NCI-H748 treated with DMSO at 0.1 percent for 48 hours (cell line): ENCODE results near the gene ZBTB46.

Experiments used
- DNase-seq: peaks from one replicate; lab custom pipeline; 2025; lab: John Stamatoyannopoulos, UW

The ZBTB46 gene

DNA sequence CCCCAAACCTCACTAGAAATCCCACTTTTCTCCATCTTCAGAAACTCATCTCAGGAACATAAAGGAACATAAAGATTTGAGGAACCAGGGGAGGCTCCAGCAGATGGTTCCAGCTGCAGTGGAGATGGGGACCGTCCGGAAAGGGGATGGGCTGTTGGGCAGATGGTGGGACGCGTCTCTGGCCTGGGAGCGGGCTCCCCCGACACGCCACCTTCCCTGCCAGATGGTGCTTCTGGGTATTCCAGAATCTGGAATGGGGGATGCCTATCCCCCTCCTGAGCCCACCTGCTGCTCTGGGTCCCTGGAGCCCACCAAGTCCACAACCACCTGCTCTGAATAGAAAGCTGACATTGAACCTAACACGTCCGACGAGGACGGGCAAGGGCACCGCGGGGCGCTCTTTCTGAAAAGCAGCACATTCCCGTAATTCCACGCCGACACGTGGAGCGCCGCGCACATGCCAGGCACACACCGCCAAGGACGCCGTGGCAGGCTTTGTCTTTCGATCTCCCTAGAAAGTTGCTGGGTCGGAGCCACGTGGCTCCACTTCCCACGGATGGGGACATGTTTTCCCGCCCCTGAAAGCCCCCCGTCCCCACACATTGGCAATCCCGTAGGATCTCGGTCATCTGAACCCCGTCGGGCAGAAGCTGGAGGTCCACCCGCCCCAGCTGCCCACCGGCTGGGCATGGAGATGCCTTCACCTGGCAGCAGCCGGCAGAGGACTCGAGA is 64.2 kb downstream of the ZBTB46 start:
- no peak for DNase-seq

DNA sequence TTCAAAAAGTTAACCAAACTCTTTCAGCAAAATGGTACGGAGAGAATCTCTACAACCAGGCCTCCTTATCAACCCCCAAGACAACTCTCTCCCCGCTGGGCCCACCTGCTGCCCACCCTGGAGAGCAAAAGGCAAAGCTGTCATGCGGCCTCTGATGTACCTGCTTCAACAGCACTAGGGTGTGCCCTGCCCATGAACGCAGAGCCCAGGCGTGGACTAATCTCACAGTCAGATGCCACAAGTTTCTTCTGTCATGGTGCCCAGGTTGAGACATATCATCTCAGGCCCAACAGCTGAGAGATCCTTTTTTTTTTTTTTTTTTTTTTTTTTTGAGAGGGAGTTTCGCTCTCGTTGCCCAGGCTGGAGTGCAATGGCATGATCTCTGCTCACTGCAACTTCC is 65.2 kb downstream of the ZBTB46 start:
- DNase-seq, result no peak

DNA sequence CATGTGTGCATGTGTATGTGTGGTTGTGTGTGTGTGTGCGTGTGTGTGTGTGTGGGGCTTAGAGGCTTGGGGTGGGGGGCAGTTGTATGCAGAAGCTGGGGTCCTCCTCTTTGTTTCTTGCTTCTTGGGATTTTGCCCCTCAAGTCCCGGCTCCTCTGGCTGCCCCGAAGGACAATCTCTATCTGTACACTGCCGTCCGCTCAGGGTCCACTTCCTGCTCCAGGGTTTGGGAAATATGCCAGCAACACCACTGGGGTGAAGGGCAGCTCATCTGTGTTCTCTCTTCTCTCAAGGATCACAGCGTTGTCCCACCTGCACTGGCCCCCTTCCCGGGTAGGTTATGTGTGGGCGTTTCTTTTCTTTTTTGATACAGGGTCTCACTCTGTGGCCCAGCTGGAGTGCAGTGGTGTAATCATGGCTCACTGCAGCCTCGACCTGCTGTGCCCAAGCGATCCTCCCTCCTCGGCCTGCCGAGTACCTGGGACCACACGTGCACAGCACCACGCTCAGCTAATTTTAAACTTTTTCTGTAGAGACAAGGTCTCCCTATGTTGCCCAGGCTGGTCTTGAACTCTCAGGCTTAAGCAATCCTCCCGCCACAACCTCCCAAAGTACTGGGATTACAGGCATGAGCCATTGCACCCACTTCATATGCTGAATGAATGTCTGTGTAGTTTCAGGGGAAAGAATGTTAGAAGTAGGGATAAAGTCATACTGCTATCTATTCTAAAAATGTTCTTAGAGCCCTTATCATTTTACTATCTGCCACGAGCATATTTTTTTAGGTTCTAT is 65.8 kb downstream of the ZBTB46 start:
- no peak for DNase-seq

DNA sequence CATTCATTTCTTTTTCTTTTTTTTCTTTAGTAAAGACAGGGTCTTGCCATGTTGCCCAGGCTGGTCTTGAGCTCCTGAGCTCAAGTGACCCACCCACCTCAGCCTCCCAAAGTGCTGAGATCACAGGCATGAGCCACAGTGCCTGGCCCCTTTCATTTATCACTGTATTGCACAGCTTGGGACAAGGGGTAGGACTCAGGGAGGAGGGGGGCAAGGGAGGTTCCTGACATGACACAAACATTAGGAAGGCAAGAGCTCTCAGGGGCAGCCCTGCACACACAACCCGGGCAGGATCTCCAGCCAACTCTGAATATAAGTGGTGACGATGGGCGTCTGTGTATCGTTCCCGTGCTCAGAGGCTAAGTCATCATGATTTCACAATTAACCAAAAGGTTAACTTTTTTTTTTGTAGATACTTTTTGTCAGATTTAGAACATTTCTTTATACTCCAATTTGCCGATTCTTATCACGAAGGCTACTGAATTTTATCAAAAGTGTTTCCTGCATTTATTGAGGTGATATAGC is 71.6 kb downstream of the ZBTB46 start:
- DNase-seq, result no peak

DNA sequence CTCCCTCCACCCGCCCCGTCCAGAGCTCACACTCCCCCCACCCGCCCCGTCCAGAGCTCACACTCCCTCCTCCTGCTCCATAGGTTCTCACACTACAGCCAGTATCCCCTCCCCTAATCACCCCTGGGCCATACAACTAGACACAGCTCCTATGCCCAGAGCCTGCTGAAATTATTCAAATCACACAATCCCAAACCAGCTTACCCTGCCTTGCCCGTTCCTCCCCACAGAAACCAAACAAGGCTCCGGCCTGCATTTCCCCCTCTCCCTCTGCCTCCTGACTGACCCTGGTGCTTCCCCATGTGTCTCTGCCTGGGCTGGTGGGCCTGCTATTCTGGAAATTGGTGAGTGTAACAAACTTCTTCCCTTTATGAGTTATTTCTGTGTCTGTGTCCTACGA is 72.9 kb downstream of the ZBTB46 start:
- DNase-seq, result no peak

DNA sequence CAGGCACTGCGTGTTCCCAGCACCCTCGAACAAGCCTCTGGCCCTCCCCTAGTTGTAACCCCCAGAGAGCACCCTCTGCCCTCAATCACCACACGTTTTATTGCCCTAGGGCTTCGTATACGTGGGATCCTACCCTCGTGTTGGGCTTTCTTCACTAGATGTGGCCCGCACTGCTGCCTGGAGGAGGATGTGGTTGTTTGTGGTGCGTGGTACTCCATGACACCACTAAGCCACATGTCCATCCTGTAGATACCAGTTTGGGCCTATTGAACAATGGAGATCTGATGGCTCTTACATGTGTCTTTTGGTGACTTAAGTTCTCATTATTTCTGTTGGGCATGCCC is 74.4 kb downstream of the ZBTB46 start:
- no peak for DNase-seq

DNA sequence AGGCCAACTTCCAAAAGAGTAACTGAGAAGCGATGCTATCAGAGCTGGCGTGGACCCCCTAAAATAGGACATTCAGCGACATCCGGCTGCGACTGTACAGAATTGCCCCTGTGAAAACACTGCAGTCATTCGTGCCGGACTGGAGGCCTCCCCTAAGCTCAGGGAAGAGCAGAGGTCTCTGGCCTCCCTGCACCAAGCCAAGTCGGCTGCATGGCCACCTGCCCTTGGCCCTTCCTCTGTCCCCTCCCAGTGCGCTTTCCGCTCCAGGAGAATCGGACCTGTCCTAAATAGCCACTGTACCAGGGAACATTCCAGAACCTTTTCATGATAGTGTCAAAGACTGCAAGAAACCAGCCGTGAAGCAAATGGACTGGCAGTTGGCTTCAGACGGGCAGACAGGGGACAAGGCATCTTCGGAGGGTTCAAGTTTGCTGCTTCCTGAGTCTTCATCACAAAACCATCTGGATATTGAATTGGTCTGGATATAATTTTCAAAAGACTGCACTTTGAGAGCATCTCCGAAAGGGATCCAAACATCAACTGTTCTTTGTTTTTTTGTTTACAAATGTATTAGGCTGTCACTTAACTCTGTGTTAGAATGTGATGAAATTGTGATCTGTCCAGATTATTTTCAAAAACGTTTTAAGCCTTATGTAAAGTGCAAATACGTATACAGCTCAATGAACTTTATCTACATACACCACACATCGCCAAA is 75.0 kb downstream of the ZBTB46 start:
- no peak for DNase-seq

DNA sequence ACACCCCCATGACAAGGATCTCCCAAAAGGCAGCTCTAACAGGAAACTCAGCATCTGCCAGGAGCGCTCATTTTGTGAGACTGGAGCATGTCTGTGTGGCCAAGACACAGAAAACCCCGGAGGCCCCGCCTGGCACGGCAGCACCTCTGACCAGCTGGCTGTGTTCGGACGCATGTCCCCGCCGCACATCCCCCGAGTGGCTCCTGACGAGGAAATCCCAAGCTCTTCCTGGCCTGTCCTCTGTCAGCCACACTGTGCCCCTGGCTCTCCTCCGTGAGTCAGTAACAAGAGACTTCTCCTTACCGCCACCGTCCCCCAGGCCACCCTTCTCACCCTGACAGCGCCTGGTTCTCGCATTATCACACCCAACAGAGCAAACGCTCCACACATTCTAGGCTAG is 77.1 kb downstream of the ZBTB46 start:
- no peak for DNase-seq

DNA sequence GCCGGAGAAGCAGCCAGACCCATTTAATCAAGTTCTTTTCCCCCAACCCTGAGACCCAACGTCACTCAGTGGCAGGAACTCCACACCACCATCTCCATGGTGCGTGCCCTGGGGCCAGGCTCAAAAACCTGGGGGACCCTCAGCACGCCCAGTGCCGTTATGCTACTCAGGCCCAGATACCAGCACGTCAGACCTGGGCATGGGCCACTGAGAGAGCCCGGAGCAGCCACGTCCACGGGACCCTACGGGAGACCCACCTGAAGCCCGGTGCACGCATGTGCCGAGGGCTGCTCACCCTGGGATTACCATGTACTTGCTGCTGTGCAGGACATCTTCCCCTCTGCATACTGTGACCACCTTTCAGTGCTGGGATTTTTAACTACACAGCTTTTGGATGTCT is 77.7 kb downstream of the ZBTB46 start:
- DNase-seq, result no peak

DNA sequence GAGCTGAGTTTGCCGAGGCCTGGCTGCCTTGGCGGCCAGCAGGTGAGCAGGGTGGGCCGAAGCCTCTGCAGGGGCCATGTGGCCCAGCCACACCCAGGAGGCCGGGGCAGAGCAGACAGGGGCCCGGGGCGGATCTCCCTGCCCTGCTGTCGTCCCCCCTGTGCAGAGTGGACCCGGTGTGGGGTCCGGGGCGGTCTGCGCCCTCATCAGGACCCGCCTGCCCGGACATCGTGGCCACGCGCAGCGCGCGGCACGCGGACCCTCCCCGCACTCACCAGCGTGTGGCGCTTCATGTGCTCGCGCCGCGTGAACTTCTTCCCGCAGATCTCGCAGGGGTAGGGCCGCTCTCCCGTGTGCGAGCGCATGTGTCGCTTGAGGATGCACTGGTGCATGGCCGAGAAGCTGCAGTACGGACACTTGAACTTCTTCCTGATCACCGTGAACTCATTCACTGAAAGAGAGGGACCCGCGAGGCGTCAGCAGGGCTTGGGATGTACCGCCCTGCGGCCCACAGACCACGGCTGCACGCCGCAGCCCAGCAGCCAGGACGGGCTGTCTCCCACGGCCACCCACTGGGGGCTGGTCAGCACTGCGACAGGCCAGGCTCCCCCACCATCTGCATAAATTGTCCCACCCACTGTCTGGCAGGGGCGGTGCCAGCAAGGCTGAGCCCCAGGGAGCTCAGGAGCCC is 78.5 kb downstream of the ZBTB46 start:
- DNase-seq, result no peak

DNA sequence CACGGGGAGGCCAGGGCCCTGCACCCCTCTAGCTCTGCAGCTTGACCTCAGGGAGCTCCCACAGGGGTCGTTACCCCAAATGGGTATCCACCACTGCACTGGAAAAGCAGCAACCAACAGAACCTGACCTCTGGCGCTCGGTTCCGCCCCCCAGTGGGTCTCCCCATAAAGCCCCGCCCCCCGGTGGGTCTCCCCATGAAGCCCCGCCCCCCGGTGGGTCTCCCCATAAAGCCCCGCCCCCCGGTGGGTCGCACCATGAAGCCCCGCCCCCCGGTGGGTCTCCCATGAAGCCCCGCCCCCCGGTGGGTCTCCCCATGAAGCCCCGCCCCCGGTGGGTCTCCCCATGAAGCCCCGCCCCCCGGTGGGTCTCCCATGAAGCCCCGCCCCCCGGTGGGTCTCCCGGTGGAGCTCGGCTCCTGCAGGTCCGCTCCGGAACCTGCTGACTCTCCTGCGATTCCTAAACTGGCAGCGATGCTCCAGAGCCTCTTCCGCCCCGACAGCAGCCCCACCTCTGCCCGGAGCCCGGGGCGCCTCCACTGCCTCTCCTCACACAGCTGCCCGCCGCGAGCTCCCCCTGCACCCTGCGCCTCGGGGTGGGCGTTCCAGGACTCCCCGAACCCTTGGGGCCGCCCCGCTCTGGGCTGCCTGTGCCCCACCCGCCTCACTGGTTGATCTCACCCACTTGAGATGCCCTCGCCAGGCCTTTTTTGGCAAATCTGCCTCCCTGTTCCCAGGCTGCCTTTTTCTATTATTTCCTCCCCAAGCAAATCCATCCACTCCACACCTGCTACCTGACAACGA is 79.4 kb downstream of the ZBTB46 start:
- no peak for DNase-seq

DNA sequence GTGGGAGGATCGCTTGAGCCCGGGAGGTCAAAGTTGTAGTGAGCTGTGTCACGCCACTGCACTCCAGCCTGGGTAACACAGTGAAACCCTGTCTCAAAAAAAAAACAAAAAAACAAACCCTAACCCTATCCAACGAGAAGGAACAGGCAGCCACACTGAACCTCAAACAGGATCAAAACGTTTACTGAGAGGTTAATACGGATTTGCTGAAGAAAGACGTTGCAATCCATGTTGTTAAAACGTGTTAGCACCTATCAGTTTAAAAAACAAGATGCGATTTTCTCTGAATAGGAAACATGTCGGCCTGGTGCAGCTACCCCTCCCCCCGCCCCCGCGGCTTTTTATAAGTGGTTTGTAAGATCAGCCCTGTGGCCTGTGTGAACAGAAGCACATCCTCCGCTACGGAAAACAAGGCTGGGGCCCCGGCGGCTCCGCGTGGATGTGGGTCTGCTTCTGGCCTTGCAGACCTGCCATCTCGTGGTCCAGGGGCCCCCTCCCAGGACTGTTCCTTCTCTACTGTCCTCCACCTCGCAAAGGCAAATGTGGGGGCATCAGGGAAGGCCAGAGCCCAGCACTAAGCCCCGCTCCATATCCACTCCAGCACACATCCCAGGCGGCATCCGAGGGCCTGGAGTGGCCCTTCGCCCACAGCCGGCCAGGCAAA is 80.1 kb downstream of the ZBTB46 start:
- no peak for DNase-seq

DNA sequence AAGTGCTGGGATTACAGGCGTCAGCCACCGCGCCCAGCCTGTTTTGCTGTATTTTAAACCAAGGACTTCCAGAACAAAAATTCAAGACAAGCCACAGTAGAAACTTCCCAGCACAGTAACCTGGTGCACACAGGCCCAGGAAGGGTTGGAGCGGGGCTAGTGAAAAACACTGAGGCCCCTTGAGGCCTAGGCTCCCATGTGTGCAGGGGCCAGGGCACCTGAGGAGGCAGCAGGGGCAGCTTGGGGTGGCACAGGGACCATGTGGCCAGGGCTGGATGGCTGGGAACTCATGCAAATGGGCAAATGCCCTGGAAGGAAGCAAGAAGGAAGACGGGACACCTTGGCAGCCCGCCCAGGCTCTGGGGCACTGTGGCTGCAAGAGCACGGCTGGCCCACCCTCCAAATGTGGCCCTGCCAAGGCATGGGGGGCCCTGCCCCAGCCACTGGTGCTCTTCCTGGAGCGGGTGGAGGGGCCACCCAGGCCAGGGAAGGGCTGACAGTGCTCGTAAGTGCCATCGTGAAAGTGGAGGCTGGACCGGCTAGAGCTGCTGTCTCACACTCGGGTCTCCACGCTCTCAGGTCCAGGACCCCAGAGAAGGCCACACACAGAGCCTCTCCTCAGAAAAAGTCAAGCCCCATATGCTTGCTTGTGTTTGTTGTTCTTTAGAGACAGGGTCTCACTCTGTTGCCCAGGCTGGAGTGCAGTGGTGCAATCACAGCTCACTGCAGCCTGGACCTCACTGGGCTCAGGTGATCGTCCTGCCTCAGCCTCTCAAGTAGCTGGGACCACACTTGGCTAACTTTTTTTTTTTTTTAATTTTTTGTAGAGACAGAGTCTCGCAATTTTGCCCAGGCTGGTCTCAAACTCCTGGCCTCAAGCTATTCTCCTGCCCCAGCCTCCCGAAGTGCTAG is 81.2 kb downstream of the ZBTB46 start:
- DNase-seq, result no peak

DNA sequence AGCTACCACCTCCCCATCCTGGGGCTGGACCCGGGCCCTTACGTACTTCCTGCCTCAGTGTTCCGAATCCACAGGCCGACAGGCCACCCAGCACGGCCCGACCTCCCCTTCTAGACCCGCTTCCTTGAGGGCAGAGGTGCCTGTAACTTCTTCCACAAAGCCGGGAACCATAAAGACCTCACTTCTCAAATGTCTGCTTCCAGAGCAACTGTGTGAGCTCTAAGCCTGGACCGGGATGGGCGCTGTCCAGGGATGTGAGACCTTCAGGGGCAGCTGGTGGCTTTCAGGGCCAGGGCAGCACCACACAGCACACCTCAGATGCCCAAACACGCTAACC is 82.2 kb downstream of the ZBTB46 start:
- no peak for DNase-seq

DNA sequence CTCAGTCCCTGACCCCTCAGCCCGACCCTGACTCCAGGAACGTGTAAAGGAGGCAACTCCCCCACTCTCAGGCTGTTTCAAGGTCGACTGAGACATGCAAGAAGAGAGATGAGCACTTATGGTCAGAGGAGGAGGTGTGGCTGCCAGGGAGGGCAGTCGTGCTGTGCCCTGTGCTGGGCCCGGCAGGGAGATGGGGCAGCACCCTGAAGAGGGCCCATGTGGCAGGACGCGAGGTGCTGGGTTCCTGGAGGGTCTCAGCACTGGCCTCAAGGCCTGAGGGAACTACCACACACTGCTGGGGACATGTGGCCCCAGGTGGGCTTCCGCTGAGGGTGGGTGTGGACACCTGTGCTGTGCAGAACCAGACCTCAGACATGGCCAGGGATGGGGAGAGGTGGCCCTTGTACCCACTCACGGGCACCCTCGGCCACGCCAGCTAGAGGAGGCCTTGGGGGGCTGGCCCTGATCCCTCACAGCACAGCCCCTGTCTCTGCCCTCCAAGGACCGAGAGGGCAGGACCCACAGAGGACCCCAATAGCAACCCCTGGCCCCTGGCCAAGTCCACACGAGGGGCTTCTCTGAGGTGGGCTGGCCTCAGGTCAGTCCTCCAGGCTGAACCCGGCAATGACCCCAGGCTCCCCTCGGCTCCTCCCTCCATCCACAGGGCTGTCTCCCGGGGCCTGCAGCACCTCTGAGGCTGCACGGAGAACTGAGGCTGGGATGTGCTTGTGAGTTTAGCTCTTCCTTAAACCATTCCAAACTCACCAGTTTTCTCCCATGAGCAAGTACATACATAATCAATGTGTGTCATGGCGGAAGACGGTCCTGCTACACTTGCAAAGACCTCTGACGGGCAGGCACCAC is 82.8 kb downstream of the ZBTB46 start:
- no peak for DNase-seq

DNA sequence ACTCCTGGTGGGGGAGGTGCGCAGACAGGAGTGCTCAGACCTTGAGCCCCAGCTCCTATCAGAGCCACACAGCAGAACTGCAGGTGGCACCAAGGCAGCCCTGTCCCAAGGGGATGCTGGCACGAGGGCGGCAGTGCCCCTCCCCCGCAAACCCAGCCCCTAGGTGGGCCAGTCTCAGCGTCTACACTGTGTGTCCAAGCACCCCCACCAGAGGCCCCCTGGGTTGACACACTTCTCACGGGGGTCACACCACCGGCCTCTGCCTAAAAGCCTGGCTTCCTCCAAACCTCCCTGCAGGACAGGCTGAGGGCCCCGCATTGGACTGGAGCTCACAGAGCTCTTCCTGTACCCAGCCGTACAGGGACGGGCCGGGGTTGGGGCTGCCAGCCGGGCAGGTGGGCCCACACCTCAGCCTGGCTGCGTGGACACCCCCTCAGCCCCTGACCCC is 83.4 kb downstream of the ZBTB46 start:
- no peak for DNase-seq

DNA sequence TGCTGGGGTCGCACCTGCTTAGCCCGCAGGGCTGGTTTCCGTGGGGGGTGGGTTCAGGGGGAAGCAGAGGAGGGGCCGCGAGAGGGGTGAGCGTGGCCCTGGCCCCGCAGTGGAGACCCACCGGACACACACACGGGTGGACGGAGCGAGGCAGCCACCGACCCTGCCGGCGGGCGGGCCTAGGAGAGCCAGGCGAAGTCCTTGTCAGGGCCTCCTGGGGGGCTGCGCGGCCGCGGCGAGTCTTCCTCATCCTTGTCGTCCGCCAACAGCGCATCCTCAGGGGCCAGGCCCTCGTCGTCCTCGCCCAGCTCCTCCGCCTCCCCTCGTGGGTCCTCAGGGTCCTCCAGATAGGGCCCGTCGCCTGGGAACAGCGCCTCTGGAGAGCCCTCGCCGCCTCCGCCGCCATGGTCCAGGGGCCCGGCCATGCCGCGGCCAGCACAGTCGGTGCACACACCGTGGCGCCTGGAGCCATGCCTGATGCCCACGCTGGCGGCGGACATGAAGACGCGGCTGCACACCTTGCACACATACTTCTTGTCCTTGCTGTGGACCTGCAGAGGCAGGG is 84.2 kb downstream of the ZBTB46 start:
- DNase-seq, result no peak

DNA sequence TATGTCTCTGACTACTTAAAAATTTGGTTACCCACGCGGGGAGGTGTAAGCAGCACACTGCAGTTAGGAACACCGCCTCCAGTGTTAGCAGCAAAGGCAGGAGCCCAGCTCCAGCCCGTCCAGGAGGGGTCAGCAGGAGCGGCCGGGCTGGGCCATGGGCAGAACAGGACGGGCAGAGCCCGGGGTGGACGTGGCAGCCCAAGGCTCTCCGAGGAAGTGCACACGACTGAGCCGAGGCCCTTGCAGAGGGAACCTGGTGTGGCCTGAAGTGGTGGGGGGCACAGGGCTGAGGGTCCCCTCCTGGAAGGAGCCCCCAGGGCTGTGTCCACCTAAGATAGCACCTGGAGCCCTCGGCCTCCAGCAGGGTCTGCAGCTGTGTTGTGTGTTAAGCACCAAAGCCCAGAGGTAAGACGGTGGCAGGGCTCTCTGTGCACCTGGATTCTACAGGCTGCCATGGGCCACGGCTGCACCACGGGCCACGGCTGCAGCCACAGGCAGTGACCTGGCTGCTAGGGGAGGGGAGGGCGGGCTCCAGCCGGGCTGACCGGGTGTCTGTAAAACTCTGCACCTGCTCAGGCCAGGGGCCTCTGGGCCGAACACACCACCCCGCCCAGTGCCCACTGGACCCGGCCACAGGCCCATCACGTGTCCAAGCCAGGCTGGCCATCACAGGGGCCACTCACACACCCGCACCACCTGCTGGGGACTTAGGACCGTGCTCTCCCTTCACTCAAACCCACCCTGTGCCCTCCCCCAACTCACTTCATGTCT is 84.9 kb downstream of the ZBTB46 start:
- DNase-seq, result no peak
